ENCODE measurements around the gene ZDHHC16.

Gene ZDHHC16

GRCh38 chr10:97434557-97434956 is 11.4 kb upstream of the ZDHHC16 start:
- no peaks in the 10 kb centered on the region for H3K27me3 ChIP-seq (ENCODE audit: control insufficient read depth, insufficient read depth, low read length, poor library complexity, severe bottlenecking)
- no peaks in the 10 kb centered on the region for H3K4me1 ChIP-seq (ENCODE audit: control insufficient read depth, insufficient read depth, low read length)
- H3K9me3 ChIP-seq (ENCODE audit: control insufficient read depth, low read length), result no peaks in the 10 kb centered on the region
- H3K27ac ChIP-seq (ENCODE audit: insufficient read depth, low read depth, low read length, poor library complexity, severe bottlenecking), result peak overlapping the region; percentile 33
- H3K36me3 ChIP-seq (ENCODE audit: control insufficient read depth, insufficient read depth, low read length), result peaks cover 50% of the 10 kb centered on the region
- WGBS, 2 experiments, result 92 to 99% methylated on average over 1 of the region's 1 CpG
- no peak overlapping the region for H3K4me3 ChIP-seq (ENCODE audit: insufficient read depth, low read depth, low read length)

GRCh38 chr10:97435211-97435610 is 10.8 kb upstream of the ZDHHC16 start:
- Histone ChIP-seq H3K4me1 (ENCODE audit: control insufficient read depth, insufficient read depth, low read length) (no peaks in the 10 kb centered on the region), H3K27me3 (ENCODE audit: control insufficient read depth, insufficient read depth, low read length, poor library complexity, severe bottlenecking) (no peaks in the 10 kb centered on the region), H3K9me3 (ENCODE audit: control insufficient read depth, low read length) (no peaks in the 10 kb centered on the region), H3K27ac (ENCODE audit: insufficient read depth, low read depth, low read length, poor library complexity, severe bottlenecking) (no peak overlapping the region), H3K4me3 (ENCODE audit: insufficient read depth, low read depth, low read length) (no peak overlapping the region), H3K36me3 (ENCODE audit: control insufficient read depth, insufficient read depth, low read length) (peaks cover 49% of the 10 kb centered on the region)
- WGBS, 2 experiments, result 96 to 99% methylated on average over 6 of the region's 6 CpGs

- Histone ChIP-seq H3K9me3 (ENCODE audit: control insufficient read depth, low read length) (no peaks in the 10 kb centered on the region), H3K27ac (ENCODE audit: insufficient read depth, low read depth, low read length, poor library complexity, severe bottlenecking) (no peak overlapping the region), H3K27me3 (ENCODE audit: control insufficient read depth, insufficient read depth, low read length, poor library complexity, severe bottlenecking) (no peaks in the 10 kb centered on the region), H3K4me1 (ENCODE audit: control insufficient read depth, insufficient read depth, low read length) (peaks cover 9% of the 10 kb centered on the region), H3K36me3 (ENCODE audit: control insufficient read depth, insufficient read depth, low read length) (peaks cover 10% of the 10 kb centered on the region), H3K4me3 (ENCODE audit: insufficient read depth, low read depth, low read length) (no peak overlapping the region)
- 85 to 88% methylated on average over 1 of the region's 1 CpG for WGBS, 2 experiments
Observed at GRCh38 chr10:97442277-97442676, 3.7 kb upstream of the ZDHHC16 start.

- Histone ChIP-seq H3K27ac (ENCODE audit: insufficient read depth, low read depth, low read length, poor library complexity, severe bottlenecking) (no peak overlapping the region), H3K4me3 (ENCODE audit: insufficient read depth, low read depth, low read length) (no peak overlapping the region), H3K9me3 (ENCODE audit: control insufficient read depth, low read length) (no peaks in the 10 kb centered on the region), H3K27me3 (ENCODE audit: control insufficient read depth, insufficient read depth, low read length, poor library complexity, severe bottlenecking) (no peaks in the 10 kb centered on the region), H3K36me3 (ENCODE audit: control insufficient read depth, insufficient read depth, low read length) (no peaks in the 10 kb centered on the region), H3K4me1 (ENCODE audit: control insufficient read depth, insufficient read depth, low read length) (peaks cover 11% of the 10 kb centered on the region)
- WGBS, 2 experiments, result 95% methylated on average over 1 of the region's 1 CpG
Observed at GRCh38 chr10:97444212-97444611, 1.8 kb upstream of the ZDHHC16 start.

- no peak overlapping the region for H3K27ac ChIP-seq (ENCODE audit: insufficient read depth, low read depth, low read length, poor library complexity, severe bottlenecking)
- H3K27me3 ChIP-seq (ENCODE audit: control insufficient read depth, insufficient read depth, low read length, poor library complexity, severe bottlenecking), result no peaks in the 10 kb centered on the region
- no peaks in the 10 kb centered on the region for H3K9me3 ChIP-seq (ENCODE audit: control insufficient read depth, low read length)
- peaks cover 11% of the 10 kb centered on the region for H3K4me1 ChIP-seq (ENCODE audit: control insufficient read depth, insufficient read depth, low read length)
- WGBS, 2 experiments, result 5 to 6% methylated on average over 13 of the region's 13 CpGs
- peak overlapping the region; percentile 94 for H3K4me3 ChIP-seq (ENCODE audit: insufficient read depth, low read depth, low read length)
- no peaks in the 10 kb centered on the region for H3K36me3 ChIP-seq (ENCODE audit: control insufficient read depth, insufficient read depth, low read length)
Observed at GRCh38 chr10:97445357-97445721, 636 bp upstream of the ZDHHC16 start.

- Histone ChIP-seq H3K27me3 (ENCODE audit: control insufficient read depth, insufficient read depth, low read length, poor library complexity, severe bottlenecking) (no peaks in the 10 kb centered on the region), H3K36me3 (ENCODE audit: control insufficient read depth, insufficient read depth, low read length) (peaks cover 31% of the 10 kb centered on the region), H3K27ac (ENCODE audit: insufficient read depth, low read depth, low read length, poor library complexity, severe bottlenecking) (no peak overlapping the region), H3K4me1 (ENCODE audit: control insufficient read depth, insufficient read depth, low read length) (peaks cover 7% of the 10 kb centered on the region), H3K4me3 (ENCODE audit: insufficient read depth, low read depth, low read length) (no peak overlapping the region), H3K9me3 (ENCODE audit: control insufficient read depth, low read length) (no peaks in the 10 kb centered on the region)
- 94 to 95% methylated on average over 2 of the region's 2 CpGs for WGBS, 2 experiments
Observed at GRCh38 chr10:97450828-97451227, 4.9 kb downstream of the ZDHHC16 start.

GRCh38 chr10:97451605-97452004 is 5.6 kb downstream of the ZDHHC16 start:
- peaks cover 7% of the 10 kb centered on the region for H3K4me1 ChIP-seq (ENCODE audit: control insufficient read depth, insufficient read depth, low read length)
- H3K36me3 ChIP-seq (ENCODE audit: control insufficient read depth, insufficient read depth, low read length), result peaks cover 35% of the 10 kb centered on the region
- H3K9me3 ChIP-seq (ENCODE audit: control insufficient read depth, low read length), result no peaks in the 10 kb centered on the region
- H3K27me3 ChIP-seq (ENCODE audit: control insufficient read depth, insufficient read depth, low read length, poor library complexity, severe bottlenecking), result no peaks in the 10 kb centered on the region
- H3K27ac ChIP-seq (ENCODE audit: insufficient read depth, low read depth, low read length, poor library complexity, severe bottlenecking), result no peak overlapping the region
- no peak overlapping the region for H3K4me3 ChIP-seq (ENCODE audit: insufficient read depth, low read depth, low read length)
- WGBS, 2 experiments, result 94 to 95% methylated on average over 17 of the region's 17 CpGs

- Histone ChIP-seq H3K27ac (ENCODE audit: insufficient read depth, low read depth, low read length, poor library complexity, severe bottlenecking) (no peak overlapping the region), H3K27me3 (ENCODE audit: control insufficient read depth, insufficient read depth, low read length, poor library complexity, severe bottlenecking) (no peaks in the 10 kb centered on the region), H3K36me3 (ENCODE audit: control insufficient read depth, insufficient read depth, low read length) (peaks cover 42% of the 10 kb centered on the region), H3K4me3 (ENCODE audit: insufficient read depth, low read depth, low read length) (no peak overlapping the region), H3K4me1 (ENCODE audit: control insufficient read depth, insufficient read depth, low read length) (peaks cover 2% of the 10 kb centered on the region), H3K9me3 (ENCODE audit: control insufficient read depth, low read length) (no peaks in the 10 kb centered on the region)
- WGBS, 2 experiments, result 96 to 97% methylated on average over 6 of the region's 6 CpGs
Observed at GRCh38 chr10:97452352-97452751, 6.4 kb downstream of the ZDHHC16 start.

- 97 to 98% methylated on average over 3 of the region's 3 CpGs for WGBS, 2 experiments
- Histone ChIP-seq H3K9me3 (ENCODE audit: control insufficient read depth, low read length) (no peaks in the 10 kb centered on the region), H3K27me3 (ENCODE audit: control insufficient read depth, insufficient read depth, low read length, poor library complexity, severe bottlenecking) (no peaks in the 10 kb centered on the region), H3K27ac (ENCODE audit: insufficient read depth, low read depth, low read length, poor library complexity, severe bottlenecking) (no peak overlapping the region), H3K4me1 (ENCODE audit: control insufficient read depth, insufficient read depth, low read length) (no peaks in the 10 kb centered on the region), H3K4me3 (ENCODE audit: insufficient read depth, low read depth, low read length) (no peak overlapping the region), H3K36me3 (ENCODE audit: control insufficient read depth, insufficient read depth, low read length) (peaks cover 62% of the 10 kb centered on the region)
Observed at GRCh38 chr10:97454330-97455036, 8.5 kb downstream of the ZDHHC16 start.

- H3K4me3 ChIP-seq (ENCODE audit: insufficient read depth, low read depth, low read length), result no peak overlapping the region
- 73 to 78% methylated on average over 5 of the region's 5 CpGs for WGBS, 2 experiments
- no peaks in the 10 kb centered on the region for H3K9me3 ChIP-seq (ENCODE audit: control insufficient read depth, low read length)
- H3K27ac ChIP-seq (ENCODE audit: insufficient read depth, low read depth, low read length, poor library complexity, severe bottlenecking), result no peak overlapping the region
- H3K36me3 ChIP-seq (ENCODE audit: control insufficient read depth, insufficient read depth, low read length), result peaks cover 73% of the 10 kb centered on the region
- H3K27me3 ChIP-seq (ENCODE audit: control insufficient read depth, insufficient read depth, low read length, poor library complexity, severe bottlenecking), result no peaks in the 10 kb centered on the region
- H3K4me1 ChIP-seq (ENCODE audit: control insufficient read depth, insufficient read depth, low read length), result no peaks in the 10 kb centered on the region
Observed at GRCh38 chr10:97456034-97456685, 10.2 kb downstream of the ZDHHC16 start.
